HG02870 (cell line): ENCODE measurements around the gene SPATA25.
"Not testable (repeated sequence)": the region's sequence is repeated elsewhere in the genome, so short reads cannot be mapped to it uniquely, and the experiment has no call there.

Experiments
- ATAC-seq: cut with Tn5 transposase; IDR thresholded peaks from one replicate; pipeline ENCODE4 v1.9.1; 2021; ENCODE audit warnings: mild to moderate bottlenecking, moderate library complexity; ENCODE audit not compliant: unreplicated experiment

SPATA25 gene

GRCh38 chr20:45917790-45918141 lies 30.3 kb upstream of the SPATA25 start:
- no peak for ATAC-seq

GRCh38 chr20:45913116-45913515 lies 25.7 kb upstream of the SPATA25 start:
- ATAC-seq = no peak

GRCh38 chr20:45912344-45912682 lies 24.9 kb upstream of the SPATA25 start:
- no peak for ATAC-seq

GRCh38 chr20:45911486-45912343 lies 24.3 kb upstream of the SPATA25 start, which contains the start of gene PLTP:
TSS of gene PLTP (minus strand) at chr20:45912155. CDS start at chr20:45911452, 703 bp downstream.
- no peak for ATAC-seq

- ATAC-seq = peak; percentile 89
These were observed 23.5 kb upstream of the SPATA25 start for GRCh38 chr20:45910670-45911485.

- ATAC-seq = no peak
These were observed 22.6 kb upstream of the SPATA25 start for GRCh38 chr20:45909817-45910669.

- no peak for ATAC-seq
These were observed 21.9 kb upstream of the SPATA25 start for GRCh38 chr20:45909336-45909808.

GRCh38 chr20:45908084-45908483 lies 20.7 kb upstream of the SPATA25 start:
- ATAC-seq = no peak

- no peak for ATAC-seq
These were observed 20.0 kb upstream of the SPATA25 start for GRCh38 chr20:45907219-45907948.

GRCh38 chr20:45905505-45906079 lies 18.2 kb upstream of the SPATA25 start:
- no peak for ATAC-seq

GRCh38 chr20:45904583-45905504 lies 17.4 kb upstream of the SPATA25 start:
- no peak for ATAC-seq

GRCh38 chr20:45902199-45902701 lies 14.8 kb upstream of the SPATA25 start:
- ATAC-seq = no peak

- not testable (repeated sequence) for ATAC-seq
These were observed 13.9 kb upstream of the SPATA25 start for GRCh38 chr20:45901332-45901731.

GRCh38 chr20:45899046-45899835 lies 11.8 kb upstream of the SPATA25 start:
- no peak for ATAC-seq

GRCh38 chr20:45898285-45898684 lies 10.9 kb upstream of the SPATA25 start:
- no peak for ATAC-seq

GRCh38 chr20:45897692-45898091 lies 10.3 kb upstream of the SPATA25 start:
- ATAC-seq = no peak

- no peak for ATAC-seq
These were observed 9.9 kb upstream of the SPATA25 start for GRCh38 chr20:45897289-45897688.

GRCh38 chr20:45896641-45897161 lies 9.3 kb upstream of the SPATA25 start:
- ATAC-seq = no peak
